HUDEP-2 (cell line): Measurements from ENCODE around the gene OR2F1.
"Not testable (repeated sequence)": the region's sequence is repeated elsewhere in the genome, so short reads cannot be mapped to it uniquely, and the experiment has no call there.

Source experiments
- DNase-seq, 76 experiments: peaks; one replicate each; lab custom pipeline; 2025; ENCODE audit not compliant: unreplicated experiment in 76 of 76; lab: John Stamatoyannopoulos, UW

Gene OR2F1

DNA sequence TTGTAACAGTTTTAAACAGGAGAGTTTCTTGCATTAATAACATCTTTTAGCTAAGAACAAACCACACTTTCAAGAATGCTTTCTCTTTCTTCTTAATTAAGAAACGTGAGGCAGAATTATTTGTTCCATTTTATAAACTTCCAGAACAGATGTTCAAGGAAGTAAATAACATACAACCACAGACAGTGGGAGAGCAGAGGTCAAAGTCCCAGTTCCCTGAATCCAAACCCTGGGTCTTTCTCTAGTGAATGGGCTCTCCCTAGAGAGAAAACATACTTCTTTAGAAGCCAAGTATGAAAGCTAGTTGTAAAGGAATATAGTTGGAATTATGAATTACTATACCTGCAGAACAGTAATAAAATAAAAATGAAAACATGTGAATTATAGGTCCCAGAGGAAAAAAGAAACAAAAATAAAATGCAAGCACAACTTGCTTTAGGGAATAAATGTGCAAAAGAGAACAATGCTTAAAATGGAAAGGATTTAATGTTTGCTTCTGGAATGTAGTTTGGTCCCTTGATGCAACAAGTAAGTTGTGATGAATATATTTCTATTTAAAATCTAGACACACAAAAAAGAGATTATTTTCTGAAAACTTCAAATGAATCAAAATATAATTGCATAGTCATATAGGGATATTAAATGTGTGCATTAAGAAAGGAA is 51.5 kb downstream of the OR2F1 start:
- no peak for DNase-seq

DNA sequence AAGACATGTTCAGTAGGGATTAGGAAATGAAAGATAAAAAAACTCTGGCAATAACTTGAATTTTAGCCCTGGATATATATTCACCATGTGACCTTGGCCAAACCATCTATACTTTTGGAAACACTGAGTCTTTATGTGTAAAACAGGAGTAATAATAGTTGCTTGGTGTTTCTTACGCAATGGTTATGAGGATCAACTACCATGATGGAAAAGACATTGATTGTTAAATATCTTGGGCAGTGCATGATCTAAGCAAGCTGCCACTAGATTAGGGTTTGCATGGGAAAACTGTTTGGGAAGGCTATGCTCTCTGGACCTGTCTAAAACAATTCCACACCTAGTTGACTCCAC is 52.0 kb downstream of the OR2F1 start:
- DNase-seq, result no peak

DNA sequence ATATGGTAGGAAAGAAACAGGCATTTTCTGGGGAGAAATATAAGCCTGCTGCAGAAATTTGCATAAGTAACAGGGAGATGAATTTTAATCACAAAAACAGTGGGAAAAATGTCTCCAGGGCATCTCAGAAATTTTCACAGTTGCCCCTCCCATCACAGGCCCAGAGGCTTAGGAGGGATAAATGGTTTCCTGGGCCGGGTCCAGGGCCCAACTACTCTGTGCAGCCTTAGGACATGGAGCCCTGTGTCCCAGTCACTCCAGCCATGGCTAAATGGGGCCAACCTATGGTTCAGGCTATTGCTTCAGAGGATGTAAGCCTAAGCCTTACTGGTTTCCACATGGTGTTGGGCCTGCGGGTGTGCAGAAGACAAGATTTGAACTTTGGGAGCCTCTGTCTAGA is 54.7 kb downstream of the OR2F1 start:
- DNase-seq, result no peak

DNA sequence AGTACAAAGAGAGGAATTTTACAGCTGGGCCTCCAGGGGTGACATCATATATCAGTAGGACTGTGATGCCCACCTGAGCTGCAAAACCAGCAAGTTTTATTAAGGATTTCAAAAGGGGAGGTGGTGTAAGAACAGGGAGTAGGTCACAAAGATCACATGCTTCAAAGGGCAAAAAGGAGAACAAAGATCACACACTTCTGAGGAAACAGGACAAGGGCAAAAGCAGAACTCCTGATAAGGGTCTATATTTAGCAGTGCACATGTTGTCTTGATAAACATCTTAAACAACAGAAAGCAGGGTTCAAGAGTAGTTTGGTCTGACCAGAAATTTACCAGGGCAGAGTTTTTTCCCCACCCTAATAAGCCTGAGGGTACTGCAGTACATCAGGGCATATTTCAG is 55.4 kb downstream of the OR2F1 start:
- not testable (repeated sequence) for DNase-seq

DNA sequence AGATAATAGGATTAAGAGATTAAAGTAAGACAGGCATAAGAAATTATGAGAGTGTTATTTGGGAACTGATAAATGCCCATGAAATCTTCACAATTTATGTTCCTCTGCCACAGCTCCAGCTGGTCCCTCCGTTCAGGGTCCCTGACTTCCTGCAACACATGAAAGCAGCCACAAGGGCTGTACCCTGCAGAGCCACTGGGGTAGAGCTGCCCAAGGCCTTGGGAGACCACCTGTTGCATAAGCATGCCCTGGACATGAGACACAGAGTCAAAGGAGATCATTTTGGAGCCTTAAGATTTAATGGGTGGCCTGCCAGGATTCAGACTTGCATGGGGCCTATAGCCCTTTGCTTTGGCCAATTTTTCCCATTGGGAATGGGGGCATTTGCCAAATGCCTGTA is 56.2 kb downstream of the OR2F1 start:
- not testable (repeated sequence) for DNase-seq

DNA sequence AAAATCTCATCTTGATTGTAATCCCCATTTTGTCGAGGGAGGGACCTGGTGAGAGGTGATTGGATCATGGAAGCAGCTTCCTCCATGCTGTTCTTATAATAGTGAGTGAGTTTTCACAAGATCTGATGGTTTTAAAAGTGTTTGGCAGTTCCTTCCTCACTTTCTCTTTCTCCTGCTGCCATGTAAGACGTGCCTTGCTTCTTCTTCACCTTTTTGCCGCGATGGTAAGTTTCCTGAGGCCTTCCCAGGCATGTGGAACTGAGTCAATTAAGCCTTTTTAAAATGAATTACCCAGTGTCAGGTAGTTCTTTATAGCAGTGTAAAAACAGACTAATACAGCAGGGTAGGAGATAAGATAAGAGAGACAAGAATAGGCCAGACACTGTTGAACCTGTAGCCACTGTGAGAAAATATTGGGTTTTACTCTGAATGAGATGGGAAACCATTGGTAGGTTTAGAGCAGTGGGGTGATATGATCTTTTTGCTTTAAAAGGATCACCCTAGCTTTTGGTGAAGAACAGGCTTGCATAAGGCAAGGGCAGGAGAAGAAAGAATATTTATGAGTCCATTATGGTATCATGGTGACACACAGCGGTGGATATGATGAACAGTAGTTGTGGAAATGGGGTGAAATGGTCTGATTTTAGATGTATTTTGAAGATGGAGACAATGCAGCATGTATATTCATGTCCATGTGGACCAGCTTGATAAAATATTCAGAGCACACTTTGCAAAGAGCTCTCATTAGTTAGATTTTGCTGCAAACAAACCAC is 57.0 kb downstream of the OR2F1 start:
- DNase-seq, result no peak
